WERI-Rb-1 (cell line): ENCODE results near the gene MARCHF10.

ENCODE experiments used
- DNase-seq: peaks from one replicate; pipeline ENCODE4 v3.0.0-alpha.2; 2020
- H3K27ac ChIP-seq: fragments of 250-450 bp; sonication (Bioruptor Pico); 2 replicates; pipeline ENCODE4 v1.5.1; 2020; ENCODE audit warnings: mild to moderate bottlenecking, moderate library complexity
- H3K27me3 ChIP-seq: fragments of 250-450 bp; sonication (Bioruptor Pico); 2 replicates; pipeline ENCODE4 v1.5.1; 2021; ENCODE audit warnings: mild to moderate bottlenecking, low read depth, moderate library complexity; ENCODE audit not compliant: insufficient read depth, severe bottlenecking
- H3K36me3 ChIP-seq: fragments of 250-450 bp; sonication (Bioruptor Pico); 2 replicates; pipeline ENCODE4 v1.5.1; 2020; ENCODE audit warnings: mild to moderate bottlenecking, moderate library complexity
- H3K4me3 ChIP-seq: 2 replicates; pipeline ENCODE4 v1.5.1; 2011; ENCODE audit warnings: low read depth, mild to moderate bottlenecking, control low read depth, low read length
- H3K9me3 ChIP-seq: fragments of 250-450 bp; sonication (Bioruptor Pico); 2 replicates; pipeline ENCODE4 v1.5.1; 2021; ENCODE audit warnings: mild to moderate bottlenecking, moderate library complexity; ENCODE audit not compliant: severe bottlenecking
- TF ChIP-seq, protein P1 (sequence below): IDR thresholded peaks from 2 replicates; pipeline ENCODE4 v1.5.1; 2011; ENCODE audit warnings: low read depth, mild to moderate bottlenecking, control low read depth, inconsistent platforms, low read length

MARCHF10 gene

GRCh38 chr17:62661337-62661736 lies 146.8 kb downstream of the MARCHF10 start:
- H3K36me3 ChIP-seq, result no peaks in the 10 kb centered on the region
- no peak overlapping the region for H3K4me3 ChIP-seq
- H3K27me3 ChIP-seq, result no peaks in the 10 kb centered on the region
- no peak for DNase-seq
- peaks cover 10% of the 10 kb centered on the region for H3K9me3 ChIP-seq
- TF ChIP-seq, protein P1, sequence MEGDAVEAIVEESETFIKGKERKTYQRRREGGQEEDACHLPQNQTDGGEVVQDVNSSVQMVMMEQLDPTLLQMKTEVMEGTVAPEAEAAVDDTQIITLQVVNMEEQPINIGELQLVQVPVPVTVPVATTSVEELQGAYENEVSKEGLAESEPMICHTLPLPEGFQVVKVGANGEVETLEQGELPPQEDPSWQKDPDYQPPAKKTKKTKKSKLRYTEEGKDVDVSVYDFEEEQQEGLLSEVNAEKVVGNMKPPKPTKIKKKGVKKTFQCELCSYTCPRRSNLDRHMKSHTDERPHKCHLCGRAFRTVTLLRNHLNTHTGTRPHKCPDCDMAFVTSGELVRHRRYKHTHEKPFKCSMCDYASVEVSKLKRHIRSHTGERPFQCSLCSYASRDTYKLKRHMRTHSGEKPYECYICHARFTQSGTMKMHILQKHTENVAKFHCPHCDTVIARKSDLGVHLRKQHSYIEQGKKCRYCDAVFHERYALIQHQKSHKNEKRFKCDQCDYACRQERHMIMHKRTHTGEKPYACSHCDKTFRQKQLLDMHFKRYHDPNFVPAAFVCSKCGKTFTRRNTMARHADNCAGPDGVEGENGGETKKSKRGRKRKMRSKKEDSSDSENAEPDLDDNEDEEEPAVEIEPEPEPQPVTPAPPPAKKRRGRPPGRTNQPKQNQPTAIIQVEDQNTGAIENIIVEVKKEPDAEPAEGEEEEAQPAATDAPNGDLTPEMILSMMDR, result no peak
- H3K27ac ChIP-seq, result no peak overlapping the region

DNA sequence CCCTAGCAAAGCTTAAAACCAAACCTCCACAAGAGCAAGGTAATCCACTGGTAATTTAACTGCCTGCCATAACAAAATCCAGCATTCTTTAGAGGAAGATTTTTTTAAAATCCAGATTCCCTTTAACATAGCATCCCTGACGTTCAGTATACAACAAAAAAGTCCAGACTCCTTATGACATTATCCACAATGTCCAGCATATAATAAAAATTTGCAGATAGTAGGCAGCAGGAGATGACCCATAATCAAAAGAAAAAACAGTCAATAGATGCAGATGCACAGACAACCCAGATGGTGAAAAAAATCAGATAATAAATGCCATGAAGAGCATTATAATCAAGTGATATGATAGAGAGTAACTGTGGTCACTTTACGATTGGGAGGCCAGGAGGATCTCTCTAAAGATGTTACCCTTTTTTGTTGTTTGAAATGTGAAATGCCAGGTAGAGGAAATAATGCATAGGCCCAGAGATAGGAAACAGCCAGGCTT lies 147.4 kb downstream of the MARCHF10 start:
- H3K9me3 ChIP-seq, result peaks cover 10% of the 10 kb centered on the region

GRCh38 chr17:62658136-62658920 lies 149.8 kb downstream of the MARCHF10 start:
- peaks cover 10% of the 10 kb centered on the region for H3K9me3 ChIP-seq
- no peak overlapping the region for H3K4me3 ChIP-seq
- no peak overlapping the region for H3K27ac ChIP-seq
- no peaks in the 10 kb centered on the region for H3K36me3 ChIP-seq
- TF ChIP-seq, protein P1, result no peak
- no peaks in the 10 kb centered on the region for H3K27me3 ChIP-seq
- DNase-seq, result no peak

More for the DNA sequence above, 147.4 kb downstream of the MARCHF10 start:
- DNase-seq, result no peak
- TF ChIP-seq, protein P1, result no peak
- Histone ChIP-seq H3K4me3 (no peak overlapping the region), H3K36me3 (no peaks in the 10 kb centered on the region), H3K27me3 (no peaks in the 10 kb centered on the region), H3K27ac (no peak overlapping the region)

DNA sequence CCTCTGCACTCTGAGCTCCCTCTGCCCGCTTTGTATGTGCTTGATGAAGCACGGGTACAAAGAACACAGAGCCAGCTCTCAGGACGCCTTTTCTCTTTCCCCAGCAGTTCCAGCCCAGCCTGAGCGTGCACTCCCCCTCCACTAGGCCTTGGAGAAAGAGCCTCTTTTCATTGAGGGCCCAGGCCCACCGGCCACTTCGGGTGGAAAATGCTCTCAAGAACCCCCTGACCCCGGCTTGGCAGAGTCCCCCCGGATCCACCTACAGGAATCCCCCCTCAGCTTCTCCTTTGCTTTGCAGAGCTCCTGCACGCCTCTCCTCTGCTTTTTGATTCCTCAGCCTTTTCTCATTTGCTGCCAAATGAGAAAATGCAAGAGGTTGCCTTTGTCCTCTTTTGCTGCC lies 150.4 kb downstream of the MARCHF10 start:
- Histone ChIP-seq H3K4me3 (no peak overlapping the region), H3K27ac (no peak overlapping the region), H3K36me3 (no peaks in the 10 kb centered on the region), H3K27me3 (no peaks in the 10 kb centered on the region), H3K9me3 (peaks cover 10% of the 10 kb centered on the region)
- TF ChIP-seq, protein P1, result no peak
- no peak for DNase-seq

DNA sequence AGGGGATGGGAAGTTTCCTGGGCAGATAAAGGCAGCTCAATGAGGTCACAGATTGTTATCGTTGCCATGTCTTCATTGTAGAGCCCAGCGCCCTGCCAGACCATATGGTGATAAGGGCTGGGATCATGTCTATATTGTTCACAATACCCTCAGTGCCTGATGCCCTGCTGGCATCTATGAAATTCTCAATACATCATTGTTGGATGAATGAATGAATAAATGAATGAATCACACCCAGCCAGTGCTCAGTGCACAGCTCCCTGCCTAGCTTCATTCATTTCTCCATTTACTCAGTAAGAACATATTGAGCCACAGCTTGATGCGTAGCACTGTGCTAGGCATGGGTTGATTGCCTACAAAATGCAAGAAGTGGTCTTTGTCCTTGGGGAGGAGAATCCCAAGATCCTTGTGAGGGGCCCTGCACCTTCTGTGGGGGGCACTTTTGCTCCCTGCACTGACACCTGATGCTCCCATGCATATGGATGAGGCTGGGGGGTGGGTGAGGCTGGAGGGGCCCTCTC lies 150.9 kb downstream of the MARCHF10 start:
- Histone ChIP-seq H3K9me3 (peaks cover 10% of the 10 kb centered on the region), H3K27me3 (no peaks in the 10 kb centered on the region), H3K27ac (no peak overlapping the region), H3K4me3 (no peak overlapping the region), H3K36me3 (no peaks in the 10 kb centered on the region)
- DNase-seq, result no peak
- TF ChIP-seq, protein P1, result no peak
